SIG-M5 treated with dmso at 0.1 percent for 504 hours (cell line): ENCODE measurements around the gene USP6NL.
"Not testable (repeated sequence)": the region's sequence is repeated elsewhere in the genome, so short reads cannot be mapped to it uniquely, and the experiment has no call there.

Experiments
- DNase-seq: peaks from one replicate; lab custom pipeline; 2025; ENCODE audit not compliant: unreplicated experiment; lab: John Stamatoyannopoulos, UW

Gene USP6NL

GRCh38 chr10:11520892-11521291 is 90.6 kb downstream of the USP6NL start:
- DNase-seq, result no peak

- DNase-seq, result no peak
Measured at GRCh38 chr10:11517150-11517549, 94.3 kb downstream of the USP6NL start.

- no peak for DNase-seq
Measured at GRCh38 chr10:11516431-11516746, 95.1 kb downstream of the USP6NL start.

- DNase-seq, result peak; percentile 63
Measured at GRCh38 chr10:11515596-11516430, 95.6 kb downstream of the USP6NL start.

- DNase-seq, result no peak
Measured at GRCh38 chr10:11513727-11514126, 97.7 kb downstream of the USP6NL start.

- DNase-seq, result no peak
Measured at GRCh38 chr10:11512596-11512995, 98.9 kb downstream of the USP6NL start.

- no peak for DNase-seq
Measured at GRCh38 chr10:11511321-11511720, 100.1 kb downstream of the USP6NL start.

- DNase-seq, result no peak
Measured at GRCh38 chr10:11510736-11511135, 100.7 kb downstream of the USP6NL start.

GRCh38 chr10:11510281-11510680 is 101.2 kb downstream of the USP6NL start:
- no peak for DNase-seq

GRCh38 chr10:11509036-11509435 is 102.4 kb downstream of the USP6NL start:
- no peak for DNase-seq

GRCh38 chr10:11506247-11506789 is 105.1 kb downstream of the USP6NL start:
- DNase-seq, result no peak

- DNase-seq, result no peak
Measured at GRCh38 chr10:11505639-11506038, 105.8 kb downstream of the USP6NL start.

- no peak for DNase-seq
Measured at GRCh38 chr10:11504566-11505285, 106.7 kb downstream of the USP6NL start.

GRCh38 chr10:11501600-11501999 is 109.8 kb downstream of the USP6NL start:
- DNase-seq, result no peak

- no peak for DNase-seq
Measured at GRCh38 chr10:11499425-11500071, 111.9 kb downstream of the USP6NL start.

- no peak for DNase-seq
Measured at GRCh38 chr10:11498399-11498798, 113.1 kb downstream of the USP6NL start.

- DNase-seq, result not testable (repeated sequence)
Measured at GRCh38 chr10:11494923-11495322, 116.5 kb downstream of the USP6NL start.

- no peak for DNase-seq
Measured at GRCh38 chr10:11493646-11494045, 117.8 kb downstream of the USP6NL start.

- DNase-seq, result no peak
Measured at GRCh38 chr10:11491087-11491486, 120.4 kb downstream of the USP6NL start.

GRCh38 chr10:11489591-11489990 is 121.9 kb downstream of the USP6NL start:
- DNase-seq, result no peak

- no peak for DNase-seq
Measured at GRCh38 chr10:11488126-11488525, 123.3 kb downstream of the USP6NL start.
